LNCaP clone FGC (cell line): ENCODE results near the gene VWA1.
"Not testable (repeated sequence)": the region's sequence is repeated elsewhere in the genome, so short reads cannot be mapped to it uniquely, and the experiment has no call there.

ENCODE experiments used
- DNase-seq: peaks from one replicate; pipeline ENCODE4 v3.0.0-alpha.2; 2011; ENCODE audit warnings: low read depth
- H3K4me3 ChIP-seq: 2 replicates; pipeline ENCODE4 v1.5.1; 2011; ENCODE audit warnings: mild to moderate bottlenecking, low read depth, low read length, control low read depth
- CTCF ChIP-seq: IDR thresholded peaks from 2 replicates; pipeline ENCODE4 v1.5.1; 2012; ENCODE audit warnings: mild to moderate bottlenecking; ENCODE audit not compliant: control insufficient read depth, insufficient read depth; ENCODE audit errors: extremely low read depth

VWA1 gene

GRCh38 chr1:1460540-1461130 is 25.1 kb downstream of the VWA1 start:
- no peak for TF ChIP-seq CTCF
- DNase-seq: no peak

GRCh38 chr1:1461721-1462317 is 26.3 kb downstream of the VWA1 start:
- no peak overlapping the region for H3K4me3 ChIP-seq
- DNase-seq: no peak
- TF ChIP-seq CTCF: no peak

More at GRCh38 chr1:1460540-1461130, 25.1 kb downstream of the VWA1 start:
- no peak overlapping the region for H3K4me3 ChIP-seq

- TF ChIP-seq CTCF: no peak
- no peak overlapping the region for H3K4me3 ChIP-seq
- DNase-seq: no peak
These were observed 27.0 kb downstream of the VWA1 start for GRCh38 chr1:1462318-1462966.

- H3K4me3 ChIP-seq: no peak overlapping the region
- TF ChIP-seq CTCF: no peak
- DNase-seq: no peak
These were observed 27.8 kb downstream of the VWA1 start for GRCh38 chr1:1463312-1463711.

- DNase-seq, H3K4me3 ChIP-seq: not testable (repeated sequence)
These were observed 32.9 kb downstream of the VWA1 start for GRCh38 chr1:1468196-1468985.

- peak; percentile 23 for DNase-seq
- no peak for TF ChIP-seq CTCF
These were observed 35.3 kb downstream of the VWA1 start for GRCh38 chr1:1470626-1471388.

More at GRCh38 chr1:1470626-1471388, 35.3 kb downstream of the VWA1 start:
- peak overlapping the region; percentile 61 for H3K4me3 ChIP-seq
